C1 segment of cervical spinal cord (tissue), 14 donors: ENCODE measurements around the gene KLK3.

Experiments used
- DNase-seq, 14 donors: peaks; one replicate each; lab custom pipeline; 2025; lab: John Stamatoyannopoulos, UW

KLK3 gene

DNA sequence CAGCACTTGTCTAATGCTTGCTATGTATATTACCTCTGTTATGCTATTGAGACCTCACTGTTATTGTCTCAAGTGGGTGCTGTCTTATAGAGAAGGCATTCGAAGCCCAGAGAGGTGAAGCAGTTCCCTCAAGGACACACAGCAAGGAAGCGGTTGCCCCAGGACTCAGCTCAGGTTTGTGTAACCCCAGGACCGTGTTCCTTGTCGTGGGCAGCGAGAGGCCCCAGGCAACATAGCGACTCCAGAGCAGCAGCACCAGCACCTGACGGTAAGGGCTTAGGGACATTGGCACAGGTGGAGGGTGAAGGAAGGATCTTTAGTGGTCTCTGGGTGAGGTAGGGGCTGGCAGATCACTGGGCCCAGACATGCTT lies 23.7 kb upstream of the KLK3 start:
- DNase-seq: no peak

DNA sequence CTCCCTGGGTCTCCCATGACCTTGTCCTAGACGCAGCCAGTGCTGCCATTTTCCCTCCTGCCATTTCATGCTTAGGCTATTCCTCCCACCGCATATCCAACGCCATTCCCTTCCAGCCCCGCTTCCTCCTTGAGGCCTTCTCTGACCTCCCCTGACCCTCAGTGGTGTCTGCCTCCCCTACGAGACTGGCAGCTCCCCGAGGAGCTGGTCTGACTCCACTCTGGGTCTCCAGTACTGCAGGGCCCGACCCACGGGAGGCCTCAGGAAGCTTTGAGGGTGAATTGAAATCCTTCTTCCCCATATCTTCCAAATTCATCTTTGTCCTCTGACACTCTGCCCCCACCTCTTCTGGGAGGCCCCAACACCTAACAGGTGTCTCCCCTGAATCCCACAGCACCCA lies 22.0 kb upstream of the KLK3 start:
- no peak for DNase-seq

DNA sequence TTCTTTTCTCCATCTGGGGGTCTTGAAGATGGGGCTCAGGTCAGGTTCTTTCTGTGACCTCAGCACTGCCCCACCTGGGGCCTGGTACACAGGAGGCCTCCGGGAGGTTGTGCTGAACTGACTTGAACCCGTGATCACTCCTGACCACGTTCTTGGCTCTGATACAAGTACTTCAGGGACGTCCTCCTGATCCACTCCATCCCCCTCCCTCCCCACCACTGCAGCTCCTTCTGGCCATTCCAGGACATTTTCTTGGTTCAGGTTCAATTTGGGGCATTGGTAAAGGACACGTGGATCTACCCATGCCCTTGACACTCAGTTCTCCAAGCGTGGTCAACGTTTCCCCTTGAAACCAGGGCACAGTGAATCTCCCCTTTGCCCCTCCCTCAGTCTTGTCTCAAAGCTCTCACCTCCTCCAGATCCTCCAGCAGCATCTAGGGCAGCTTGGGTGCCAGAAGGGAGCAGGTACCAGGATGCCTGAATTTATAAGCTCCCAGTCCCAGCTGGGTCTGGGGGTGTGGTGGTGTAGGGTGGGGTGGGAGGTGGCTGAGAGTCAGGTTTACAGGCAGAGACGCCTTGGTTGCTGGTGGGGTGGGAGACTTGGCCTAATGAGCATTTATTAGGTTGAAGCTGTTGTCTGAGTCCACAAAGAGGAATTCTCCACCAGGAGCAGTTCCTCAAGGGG lies 21.5 kb upstream of the KLK3 start, which contains the start of gene KLK15:
KLK15 (minus strand) TSS at position 458 of the 685 bp plus-strand sequence. CDS start 2,082 bp downstream, outside the sequence.
- DNase-seq: no peak

DNA sequence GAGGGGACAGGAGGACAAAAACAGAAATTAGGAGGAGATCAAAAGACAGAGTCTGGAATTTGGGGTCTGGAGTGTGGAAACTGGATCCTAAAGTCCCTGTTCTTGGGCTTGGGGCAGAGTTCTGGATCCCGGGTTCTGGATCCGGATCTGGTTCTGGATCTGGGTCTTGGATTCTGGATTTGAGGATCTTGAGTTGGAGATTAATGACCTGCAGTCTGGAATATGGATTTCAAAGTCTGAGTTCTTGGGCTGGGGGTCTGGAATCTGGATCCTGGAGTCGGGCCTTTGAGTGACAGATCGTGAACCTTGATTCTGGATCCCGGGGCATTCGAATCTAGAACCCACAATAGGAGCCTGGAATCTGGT lies 20.9 kb upstream of the KLK3 start:
- no peak for DNase-seq

DNA sequence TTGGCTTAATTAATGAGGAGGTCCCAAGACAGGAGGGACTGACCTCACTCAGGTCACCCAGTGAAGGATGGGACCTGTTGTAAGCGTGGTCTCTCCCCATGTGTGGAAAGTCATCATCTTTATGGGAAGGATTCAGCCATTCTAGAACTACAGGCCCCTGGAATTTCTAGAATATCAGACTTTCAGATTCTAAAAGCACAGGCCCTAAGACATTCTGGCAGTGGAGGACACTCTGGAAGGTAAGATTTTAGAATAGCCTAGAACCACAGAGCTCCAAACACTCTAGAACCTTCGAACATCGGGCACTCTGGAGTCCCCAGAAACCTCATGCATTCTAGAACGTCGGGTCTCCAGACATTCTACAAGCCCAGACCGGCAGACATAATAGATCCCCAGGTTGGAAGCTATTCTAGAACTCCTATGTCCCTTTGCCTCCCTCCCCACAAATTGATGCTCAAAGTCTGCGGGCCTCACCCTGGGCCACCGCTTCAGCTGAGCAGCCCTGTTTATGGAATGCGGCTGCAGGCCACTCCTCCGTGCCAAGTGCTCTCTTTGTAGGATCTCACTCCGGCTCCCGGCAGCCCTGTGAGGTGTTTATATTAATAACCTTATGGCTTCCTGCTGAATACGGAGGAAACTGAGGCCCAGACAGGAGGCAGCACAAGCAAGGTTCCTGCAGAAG lies 19.5 kb upstream of the KLK3 start:
- DNase-seq: no peak

DNA sequence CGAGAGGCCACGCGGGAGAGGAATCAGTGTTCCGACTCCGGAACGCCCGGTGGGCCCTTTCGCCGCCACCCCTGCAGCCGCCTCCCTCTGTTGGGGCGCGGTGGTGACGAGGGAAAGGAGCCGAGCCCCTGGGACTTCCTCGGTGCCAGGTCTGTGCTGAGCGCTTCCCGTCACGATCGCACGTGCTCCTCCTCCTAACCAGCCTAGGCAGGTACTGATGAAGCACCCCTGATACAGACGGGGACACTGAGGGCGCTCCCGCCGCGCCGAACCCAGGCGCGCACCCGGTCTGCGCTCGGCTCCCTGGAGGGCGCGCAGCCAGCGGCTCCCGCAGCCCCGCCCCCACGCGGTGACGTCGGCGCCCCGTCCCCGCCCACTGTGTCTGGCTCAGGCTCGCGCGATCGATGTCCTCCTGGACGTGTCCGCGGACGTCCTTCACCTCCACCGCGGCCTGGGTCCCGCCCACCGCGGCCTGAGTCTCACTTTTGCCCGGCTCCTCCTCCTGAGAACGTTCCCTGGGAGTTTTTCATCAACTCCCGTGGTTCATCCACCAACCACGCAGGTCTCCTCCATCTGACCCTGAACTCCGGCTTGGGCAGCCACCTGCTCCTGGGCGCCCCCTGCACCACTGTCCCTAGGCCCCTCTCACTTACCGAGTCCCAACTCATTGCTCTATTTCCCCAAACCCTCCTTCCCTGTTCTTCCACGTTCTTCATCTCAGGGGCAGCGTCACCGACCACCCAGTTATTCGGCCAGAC lies 18.8 kb upstream of the KLK3 start:
- peak in 7 of 14 donors; percentile 1 to 36 (median 7) for DNase-seq

DNA sequence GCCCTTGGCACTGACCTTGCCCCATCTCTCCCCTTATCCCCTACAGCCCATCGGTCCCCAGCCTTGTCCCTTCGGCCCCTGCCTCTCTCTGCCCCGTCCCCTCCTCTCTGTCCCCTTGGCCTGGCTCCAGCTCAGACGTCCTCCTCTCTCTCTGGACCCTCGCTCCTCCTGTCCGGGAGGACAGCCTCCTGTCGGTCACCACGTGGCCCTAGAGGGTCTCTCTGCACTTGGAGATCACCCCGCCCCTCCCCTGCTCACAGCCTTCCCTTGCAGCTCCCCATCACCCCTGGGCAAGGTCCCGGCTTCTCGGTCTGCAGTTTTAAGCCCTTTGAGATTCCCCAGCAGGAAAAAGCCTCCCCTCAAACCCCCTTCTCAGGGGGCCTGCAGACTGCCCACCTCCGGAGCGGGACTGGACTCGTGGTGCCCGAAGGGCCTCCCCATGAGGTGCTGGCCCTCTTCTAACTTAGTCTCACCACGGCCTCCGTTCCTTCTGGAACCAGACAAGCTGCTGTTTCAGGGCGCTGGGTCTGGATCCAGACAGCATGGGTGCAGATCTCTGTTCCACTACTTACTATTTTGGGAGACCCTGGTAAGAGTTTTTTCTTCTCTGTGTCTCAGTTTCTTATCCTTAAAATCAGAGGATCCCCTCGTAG lies 18.0 kb upstream of the KLK3 start:
- no peak for DNase-seq

DNA sequence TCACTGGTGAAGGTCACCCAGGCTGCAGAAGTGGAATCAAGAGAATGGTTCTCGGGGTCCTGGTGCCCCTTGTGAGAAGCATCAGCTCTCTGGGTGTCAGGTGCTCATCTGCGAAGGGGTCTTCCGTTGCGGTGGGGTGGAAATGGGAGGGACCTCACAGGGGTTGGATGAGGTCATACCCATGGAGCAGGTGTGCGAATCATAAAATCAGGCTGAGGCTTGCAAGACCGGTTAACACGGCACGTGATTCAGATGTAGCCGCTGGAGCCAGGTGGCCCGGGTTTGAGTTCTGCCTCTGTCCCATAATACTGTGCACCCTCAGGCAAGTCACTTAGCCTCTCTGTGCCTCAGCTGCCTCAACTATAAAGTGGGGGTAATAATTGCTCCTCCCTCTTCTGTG lies 17.4 kb upstream of the KLK3 start:
- no peak for DNase-seq

DNA sequence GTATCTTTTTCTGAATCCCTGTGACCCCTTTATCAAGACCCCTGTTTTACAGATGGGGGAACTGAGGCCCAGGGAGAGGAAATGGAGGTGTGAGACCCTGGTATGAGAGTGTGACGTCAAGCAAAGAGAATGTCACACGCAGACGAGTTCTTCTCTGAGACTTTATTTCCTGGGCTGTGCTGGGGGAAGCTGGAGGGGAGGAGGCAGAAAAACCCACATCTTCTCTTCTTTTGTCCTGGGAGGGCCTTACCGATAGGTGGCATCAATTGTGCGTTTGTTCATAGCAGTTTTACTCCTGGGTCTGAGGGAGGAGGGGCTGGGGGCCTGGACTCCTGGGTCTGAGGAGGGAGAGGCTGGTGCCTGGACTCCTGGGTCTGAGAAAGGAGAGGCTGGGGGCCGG lies 16.5 kb upstream of the KLK3 start:
- no peak for DNase-seq

DNA sequence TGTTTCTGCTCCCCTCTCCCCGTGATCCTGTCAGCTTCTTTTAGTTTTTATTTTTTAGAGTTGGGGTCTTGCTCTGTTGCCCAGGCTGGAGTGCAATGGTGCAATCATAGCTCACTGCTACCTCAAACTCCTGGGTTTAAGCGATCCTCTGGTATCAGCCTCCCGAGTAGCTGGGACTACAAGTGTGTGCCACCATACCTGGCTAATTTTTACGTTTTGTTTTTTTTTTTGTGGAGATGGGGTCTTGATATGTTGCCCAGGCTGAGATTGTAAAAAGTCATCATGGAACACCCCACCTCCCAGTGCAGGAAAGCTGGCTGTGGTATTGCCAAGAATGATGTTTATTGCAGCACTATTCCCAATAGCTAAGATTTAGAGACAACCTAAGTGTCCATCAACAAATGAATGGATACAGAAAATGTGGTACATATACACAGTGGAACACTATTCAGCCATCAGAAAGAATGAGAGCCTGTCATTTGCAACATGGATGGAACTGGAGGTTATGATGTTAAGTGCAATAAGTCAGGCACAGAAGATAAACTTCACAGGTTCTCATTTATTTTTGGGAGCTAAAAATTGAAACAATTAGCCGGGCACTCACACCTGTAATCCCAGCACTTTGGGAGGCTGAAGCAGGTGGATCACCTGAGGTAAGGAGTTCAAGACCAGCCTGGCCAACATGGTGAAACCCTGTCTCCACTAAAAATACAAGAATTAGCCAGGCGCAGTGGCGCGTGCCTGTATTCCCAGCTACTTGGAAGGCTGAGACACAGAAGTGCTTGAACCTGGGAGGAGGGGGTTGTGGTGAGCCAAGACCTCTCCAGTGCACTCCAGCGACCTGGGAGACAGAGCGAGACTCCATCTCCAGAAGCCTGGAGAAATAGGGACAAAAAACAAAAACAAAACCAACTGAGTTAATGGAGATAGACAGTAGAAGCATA lies 14.7 kb upstream of the KLK3 start:
- DNase-seq: no peak

DNA sequence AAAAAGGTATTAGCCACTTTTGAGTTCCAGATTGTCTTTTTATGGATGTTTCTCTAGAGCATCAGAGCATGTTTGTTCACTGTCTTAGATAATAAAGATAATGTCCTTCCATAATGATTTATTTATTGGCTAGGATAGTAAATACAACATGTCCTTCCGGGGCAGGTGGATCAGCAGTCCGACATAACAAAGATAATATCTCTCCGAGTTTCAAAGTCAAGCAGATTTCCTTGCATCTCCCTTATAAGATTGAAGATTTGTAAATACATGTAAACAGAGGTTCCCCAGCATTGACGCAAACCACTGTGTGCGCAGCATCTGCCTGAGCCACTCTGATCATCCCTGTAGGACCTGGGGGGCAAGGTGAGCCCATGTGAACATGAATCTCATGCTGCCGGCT lies 12.6 kb upstream of the KLK3 start:
- DNase-seq: no peak

DNA sequence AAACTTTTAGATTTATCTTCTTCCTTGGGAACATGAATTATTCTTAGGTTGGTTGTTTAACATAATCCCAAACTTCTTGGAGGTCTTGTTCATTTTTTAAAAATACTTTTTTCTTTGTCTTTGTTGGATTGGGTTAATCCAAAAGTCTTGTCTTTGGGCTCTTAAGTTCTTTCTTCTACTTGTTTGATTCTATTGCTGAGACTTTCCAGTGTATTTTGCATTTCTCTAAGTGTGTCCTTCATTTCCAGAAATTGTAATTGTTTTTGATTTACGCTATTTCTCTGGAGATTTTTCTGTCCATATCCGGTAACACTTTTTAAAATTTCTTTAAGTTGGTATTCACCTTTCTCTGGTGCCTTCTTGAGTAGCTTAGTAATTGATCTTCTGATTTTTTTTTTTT lies 11.5 kb upstream of the KLK3 start:
- DNase-seq: no peak

DNA sequence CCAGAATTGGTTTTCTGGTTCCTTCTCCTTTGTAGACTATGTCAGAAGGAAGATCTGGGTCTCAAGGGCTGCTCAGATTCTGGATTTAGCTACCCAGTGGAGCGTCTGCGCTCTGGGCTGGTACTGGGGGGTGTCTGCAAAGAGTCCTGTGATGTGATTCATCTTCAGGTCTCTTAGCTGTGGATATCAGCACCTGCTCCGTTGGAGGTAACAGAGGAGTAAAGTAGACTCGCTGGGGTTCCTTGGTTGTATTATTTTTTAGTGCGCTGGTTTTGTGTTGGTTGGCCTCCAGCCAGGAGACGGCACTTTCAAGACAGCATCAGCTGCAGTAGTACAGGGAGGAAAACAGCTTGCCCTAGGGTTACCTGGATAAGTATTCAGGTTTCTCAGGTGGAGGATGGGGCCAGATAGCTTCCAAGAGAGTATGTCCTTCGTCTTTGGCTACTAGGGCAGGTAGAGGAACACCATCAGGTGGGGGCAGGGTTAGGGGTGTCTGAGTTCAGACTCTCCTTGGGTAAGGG lies 11.0 kb upstream of the KLK3 start:
- no peak for DNase-seq

DNA sequence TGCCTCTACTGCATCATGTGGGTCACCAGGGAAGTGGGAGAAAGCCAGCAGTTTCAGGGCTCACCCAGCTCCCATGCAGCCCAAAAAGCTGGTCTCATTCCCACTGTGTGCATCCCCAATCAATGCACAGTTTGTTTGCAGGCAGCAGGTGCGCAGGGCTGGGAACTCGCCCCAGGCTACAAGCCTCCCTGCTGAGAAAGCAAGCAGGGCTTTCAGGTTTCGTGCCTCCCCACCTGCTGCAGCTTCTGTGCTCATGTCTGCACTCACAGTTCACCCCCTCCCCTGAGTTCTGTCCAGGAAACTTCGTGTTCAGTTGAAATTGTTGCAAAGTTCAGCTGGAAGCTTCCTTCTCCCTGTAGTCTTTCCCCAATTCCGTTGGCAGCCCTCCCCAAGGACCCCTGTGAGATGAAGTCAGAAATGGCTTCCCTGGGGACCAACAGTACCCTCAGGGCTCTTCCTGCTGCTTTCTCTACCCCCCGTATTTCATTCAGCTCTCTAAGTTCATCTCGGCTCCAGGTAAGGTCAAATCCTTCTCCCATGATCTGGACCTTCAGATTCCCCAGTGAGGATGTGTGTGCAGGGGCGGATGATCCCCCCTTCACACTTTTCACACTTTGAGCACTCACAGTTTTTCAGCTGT lies 10.3 kb upstream of the KLK3 start:
- no peak for DNase-seq

DNA sequence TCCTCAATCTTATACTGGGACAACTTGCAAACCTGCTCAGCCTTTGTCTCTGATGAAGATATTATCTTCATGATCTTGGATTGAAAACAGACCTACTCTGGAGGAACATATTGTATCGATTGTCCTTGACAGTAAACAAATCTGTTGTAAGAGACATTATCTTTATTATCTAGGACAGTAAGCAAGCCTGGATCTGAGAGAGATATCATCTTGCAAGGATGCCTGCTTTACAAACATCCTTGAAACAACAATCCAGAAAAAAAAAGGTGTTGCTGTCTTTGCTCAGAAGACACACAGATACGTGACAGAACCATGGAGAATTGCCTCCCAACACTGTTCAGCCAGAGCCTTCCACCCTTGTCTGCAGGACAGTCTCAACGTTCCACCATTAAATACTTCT lies 4.0 kb upstream of the KLK3 start:
- DNase-seq: no peak

DNA sequence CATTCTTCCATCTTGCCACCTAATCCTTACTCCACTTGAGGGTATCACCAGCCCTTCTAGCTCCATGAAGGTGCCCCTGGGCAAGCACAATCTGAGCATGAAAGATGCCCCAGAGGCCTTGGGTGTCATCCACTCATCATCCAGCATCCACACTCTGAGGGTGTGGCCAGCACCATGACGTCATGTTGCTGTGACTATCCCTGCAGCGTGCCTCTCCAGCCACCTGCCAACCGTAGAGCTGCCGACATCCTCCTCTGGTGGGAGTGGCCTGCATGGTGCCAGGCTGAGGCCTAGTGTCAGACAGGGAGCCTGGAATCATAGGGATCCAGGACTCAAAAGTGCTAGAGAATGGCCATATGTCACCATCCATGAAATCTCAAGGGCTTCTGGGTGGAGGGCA lies 3.1 kb upstream of the KLK3 start:
- DNase-seq: no peak

DNA sequence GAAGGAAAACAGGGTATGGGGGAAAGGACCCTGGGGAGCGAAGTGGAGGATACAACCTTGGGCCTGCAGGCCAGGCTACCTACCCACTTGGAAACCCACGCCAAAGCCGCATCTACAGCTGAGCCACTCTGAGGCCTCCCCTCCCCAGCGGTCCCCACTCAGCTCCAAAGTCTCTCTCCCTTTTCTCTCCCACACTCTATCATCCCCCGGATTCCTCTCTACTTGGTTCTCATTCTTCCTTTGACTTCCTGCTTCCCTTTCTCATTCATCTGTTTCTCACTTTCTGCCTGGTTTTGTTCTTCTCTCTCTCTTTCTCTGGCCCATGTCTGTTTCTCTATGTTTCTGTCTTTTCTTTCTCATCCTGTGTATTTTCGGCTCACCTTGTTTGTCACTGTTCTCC lies 2.7 kb downstream of the KLK3 start:
- DNase-seq: no peak

DNA sequence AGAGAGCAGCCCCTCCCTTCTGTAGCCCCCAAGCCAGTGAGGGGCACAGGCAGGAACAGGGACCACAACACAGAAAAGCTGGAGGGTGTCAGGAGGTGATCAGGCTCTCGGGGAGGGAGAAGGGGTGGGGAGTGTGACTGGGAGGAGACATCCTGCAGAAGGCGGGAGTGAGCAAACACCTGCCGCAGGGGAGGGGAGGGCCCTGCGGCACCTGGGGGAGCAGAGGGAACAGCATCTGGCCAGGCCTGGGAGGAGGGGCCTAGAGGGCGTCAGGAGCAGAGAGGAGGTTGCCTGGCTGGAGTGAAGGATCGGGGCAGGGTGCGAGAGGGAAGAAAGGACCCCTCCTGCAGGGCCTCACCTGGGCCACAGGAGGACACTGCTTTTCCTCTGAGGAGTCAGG lies 4.2 kb downstream of the KLK3 start:
- no peak for DNase-seq

DNA sequence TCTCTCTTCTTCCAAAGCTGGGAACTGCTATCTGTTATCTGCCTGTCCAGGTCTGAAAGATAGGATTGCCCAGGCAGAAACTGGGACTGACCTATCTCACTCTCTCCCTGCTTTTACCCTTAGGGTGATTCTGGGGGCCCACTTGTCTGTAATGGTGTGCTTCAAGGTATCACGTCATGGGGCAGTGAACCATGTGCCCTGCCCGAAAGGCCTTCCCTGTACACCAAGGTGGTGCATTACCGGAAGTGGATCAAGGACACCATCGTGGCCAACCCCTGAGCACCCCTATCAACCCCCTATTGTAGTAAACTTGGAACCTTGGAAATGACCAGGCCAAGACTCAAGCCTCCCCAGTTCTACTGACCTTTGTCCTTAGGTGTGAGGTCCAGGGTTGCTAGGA lies 5.1 kb downstream of the KLK3 start:
- DNase-seq: no peak

DNA sequence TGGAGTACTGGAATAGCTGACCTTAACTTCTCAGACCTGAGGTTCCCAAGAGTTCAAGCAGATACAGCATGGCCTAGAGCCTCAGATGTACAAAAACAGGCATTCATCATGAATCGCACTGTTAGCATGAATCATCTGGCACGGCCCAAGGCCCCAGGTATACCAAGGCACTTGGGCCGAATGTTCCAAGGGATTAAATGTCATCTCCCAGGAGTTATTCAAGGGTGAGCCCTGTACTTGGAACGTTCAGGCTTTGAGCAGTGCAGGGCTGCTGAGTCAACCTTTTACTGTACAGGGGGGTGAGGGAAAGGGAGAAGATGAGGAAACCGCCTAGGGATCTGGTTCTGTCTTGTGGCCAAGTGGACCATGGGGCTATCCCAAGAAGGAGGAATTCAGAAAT lies 6.3 kb downstream of the KLK3 start:
- DNase-seq: no peak
